HEK293T (cell line): Measurements from ENCODE around the gene TSTD2.
A peak's percentile ranks its signal among the peaks of the same experiment; 100 is the strongest.

ENCODE experiments used
- CTCF ChIA-PET: fragments of 350-600 bp; formaldehyde crosslinking; extraction: SDS; loops from one replicate; lab custom pipeline; 2021; ENCODE audit warnings: antibody characterized with exemption, inconsistent platforms; lab: Yijun Ruan, JAX
- POLR2A ChIA-PET: fragments of 350-600 bp; formaldehyde crosslinking; extraction: SDS; loops from one replicate; lab custom pipeline; 2020; ENCODE audit warnings: antibody characterized with exemption, inconsistent platforms; lab: Yijun Ruan, JAX
- DNase-seq: peaks from one replicate; pipeline ENCODE4 v3.0.0; 2012; ENCODE audit warnings: mixed read lengths; ENCODE audit errors: extremely low spot score
- ARNT ChIP-seq: fragments of 450-650 bp; IDR thresholded peaks from 2 replicates; pipeline ENCODE4 v1.6.1; 2017; ENCODE audit warnings: mild to moderate bottlenecking
- BHLHE40 ChIP-seq: fragments of 450-650 bp; IDR thresholded peaks from 2 replicates; pipeline ENCODE4 v1.6.1; 2016; ENCODE audit warnings: mild to moderate bottlenecking, moderate library complexity, borderline replicate concordance
- CTBP1 ChIP-seq: fragments of 450-650 bp; IDR thresholded peaks from 2 replicates; pipeline ENCODE4 v1.6.1; 2016; ENCODE audit warnings: borderline replicate concordance
- ELF4 ChIP-seq: fragments of 450-650 bp; IDR thresholded peaks from 2 replicates; pipeline ENCODE4 v1.6.1; 2017; ENCODE audit warnings: antibody characterized with exemption
- FOXA1 ChIP-seq: fragments of 450-650 bp; IDR thresholded peaks from 2 replicates; pipeline ENCODE4 v1.6.1; 2016; ENCODE audit warnings: mild to moderate bottlenecking
- FOXK2 ChIP-seq: fragments of 450-650 bp; IDR thresholded peaks from 2 replicates; pipeline ENCODE4 v1.6.1; 2016; ENCODE audit warnings: mild to moderate bottlenecking
- FOXM1 ChIP-seq: fragments of 450-650 bp; IDR thresholded peaks from 2 replicates; pipeline ENCODE4 v1.6.1; 2017; ENCODE audit warnings: mild to moderate bottlenecking, borderline replicate concordance
- HDGF ChIP-seq: fragments of 450-650 bp; IDR thresholded peaks from 2 replicates; pipeline ENCODE4 v1.6.1; 2017; ENCODE audit warnings: antibody characterized with exemption, borderline replicate concordance
- L3MBTL2 ChIP-seq: fragments of 450-650 bp; conservative IDR thresholded peaks from 2 replicates; pipeline ENCODE4 v1.6.1; 2016; ENCODE audit warnings: mild to moderate bottlenecking
- LEF1 ChIP-seq: fragments of 450-650 bp; IDR thresholded peaks from 2 replicates; pipeline ENCODE4 v1.6.1; 2017; ENCODE audit warnings: mild to moderate bottlenecking, borderline replicate concordance
- NFRKB ChIP-seq: fragments of 450-650 bp; IDR thresholded peaks from 2 replicates; pipeline ENCODE4 v1.6.1; 2016; ENCODE audit warnings: mild to moderate bottlenecking, moderate library complexity
- PKNOX1 ChIP-seq: fragments of 450-650 bp; IDR thresholded peaks from 2 replicates; pipeline ENCODE4 v1.6.1; 2016
- SP1 ChIP-seq: fragments of 450-650 bp; IDR thresholded peaks from 2 replicates; pipeline ENCODE4 v1.6.1; 2017
- SUZ12 ChIP-seq: fragments of 450-650 bp; IDR thresholded peaks from 2 replicates; pipeline ENCODE4 v1.6.1; 2016; ENCODE audit warnings: mild to moderate bottlenecking
- TARDBP ChIP-seq: fragments of 450-650 bp; IDR thresholded peaks from 2 replicates; pipeline ENCODE4 v1.6.1; 2016
- ZNF384 ChIP-seq: fragments of 450-650 bp; IDR thresholded peaks from 2 replicates; pipeline ENCODE4 v1.6.1; 2016

The TSTD2 gene

GRCh38 chr9:97647996-97648395 lies 14.8 kb upstream of the TSTD2 start:
- ChIA-PET CTCF (no interaction called here), POLR2A (no interaction called here)
- TF ChIP-seq L3MBTL2 (no peak), FOXK2 (no peak), NFRKB (no peak), TARDBP (no peak), FOXA1 (no peak), ELF4 (no peak), ZNF384 (no peak), SUZ12 (no peak), CTBP1 (no peak), PKNOX1 (no peak), ARNT (no peak), HDGF (no peak), SP1 (no peak), FOXM1 (no peak), BHLHE40 (no peak), LEF1 (no peak)
- DNase-seq = no peak

- ChIA-PET CTCF (interaction anchor here (0.6 to 0.8 kb wide), 3 partner anchors 256 to 548 kb away, joined by 3 read pairs; no protein-coding TSS in a partner anchor), POLR2A (interaction anchor here (1.9 kb wide), 1 partner anchor 12 kb away, joined by 18 read pairs; the partner anchor contains the start of genes NCBP1 and TSTD2)
- no peak for TF ChIP-seq ZNF384
- no peak for TF ChIP-seq CTBP1
- no peak for TF ChIP-seq LEF1
- no peak for TF ChIP-seq FOXM1
- TF ChIP-seq L3MBTL2 = no peak
- no peak for DNase-seq
Observed at GRCh38 chr9:97645720-97646119, 12.6 kb upstream of the TSTD2 start.

- ChIA-PET CTCF (interaction anchor here (1.0 kb wide), 1 partner anchor 42 kb away, joined by 3 read pairs; no protein-coding TSS in a partner anchor), POLR2A (interaction anchor here (1.9 kb wide), 1 partner anchor 57 kb away, joined by 5 read pairs; the partner anchor contains the start of gene XPA)
Observed at GRCh38 chr9:97640325-97640724, 7.2 kb upstream of the TSTD2 start.

GRCh38 chr9:97638666-97639065 lies 5.5 kb upstream of the TSTD2 start:
- CTCF ChIA-PET = interaction anchor here (0.7 kb wide), 1 partner anchor 43 kb away, joined by 3 read pairs; no protein-coding TSS in a partner anchor
- POLR2A ChIA-PET = interaction anchor here (1.9 kb wide), 1 partner anchor 59 kb away, joined by 5 read pairs; the partner anchor contains the start of gene XPA
- no peak for TF ChIP-seq CTBP1
- TF ChIP-seq ZNF384 = no peak
- TF ChIP-seq FOXK2 = no peak
- TF ChIP-seq ARNT = no peak
- TF ChIP-seq NFRKB = no peak
- TF ChIP-seq L3MBTL2 = no peak
- TF ChIP-seq HDGF = no peak
- TF ChIP-seq SUZ12 = no peak
- TF ChIP-seq TARDBP = no peak
- no peak for TF ChIP-seq FOXA1
- TF ChIP-seq ELF4 = no peak
- DNase-seq = peak; percentile 14

More at GRCh38 chr9:97640325-97640724, 7.2 kb upstream of the TSTD2 start:
- DNase-seq = peak; percentile 22
- TF ChIP-seq ARNT (no peak), FOXK2 (no peak), SUZ12 (no peak)

GRCh38 chr9:97636903-97637302 lies 3.7 kb upstream of the TSTD2 start:
- DNase-seq = no peak
- POLR2A ChIA-PET = no interaction called here
- CTCF ChIA-PET = no interaction called here
- TF ChIP-seq ARNT = no peak
- no peak for TF ChIP-seq SUZ12
- TF ChIP-seq CTBP1 = no peak
- TF ChIP-seq HDGF = no peak
- no peak for TF ChIP-seq TARDBP
- TF ChIP-seq FOXM1 = no peak
- no peak for TF ChIP-seq LEF1
- TF ChIP-seq PKNOX1 = no peak
- TF ChIP-seq FOXA1 = no peak
- TF ChIP-seq NFRKB = no peak
- no peak for TF ChIP-seq FOXK2
- no peak for TF ChIP-seq BHLHE40
- no peak for TF ChIP-seq ZNF384
- no peak for TF ChIP-seq SP1
- no peak for TF ChIP-seq L3MBTL2
- TF ChIP-seq ELF4 = no peak

- CTCF ChIA-PET = no interaction called here
- DNase-seq = no peak
- TF ChIP-seq FOXK2 = no peak
- no peak for TF ChIP-seq ARNT
- TF ChIP-seq HDGF = no peak
- TF ChIP-seq L3MBTL2 = no peak
- no peak for TF ChIP-seq BHLHE40
- no peak for TF ChIP-seq SP1
- TF ChIP-seq SUZ12 = no peak
- TF ChIP-seq TARDBP = no peak
- TF ChIP-seq FOXA1 = no peak
- POLR2A ChIA-PET = interaction anchor here (2.5 kb wide), 1 partner anchor 62 kb away, joined by 11 read pairs; the partner anchor contains the start of gene XPA
Observed at GRCh38 chr9:97635026-97635425, 1.9 kb upstream of the TSTD2 start.

GRCh38 chr9:97633859-97634490 lies 807 bp upstream of the TSTD2 start:
- ChIA-PET CTCF (interaction anchor here (1.2 to 1.3 kb wide), 2 partner anchors 29 to 36 kb away, joined by 3 read pairs; no protein-coding TSS in a partner anchor), POLR2A (interaction anchor here (0.9 to 2.5 kb wide), 16 partner anchors 9 to 780 kb away, joined by 3 to 18 read pairs (median 5); partner anchors contain the start of genes TDRD7, TMOD1, XPA and ZNF782)
- no peak for DNase-seq
- no peak for TF ChIP-seq SUZ12
- TF ChIP-seq CTBP1 = no peak
- no peak for TF ChIP-seq FOXA1
- TF ChIP-seq SP1 = no peak
- no peak for TF ChIP-seq ZNF384
- no peak for TF ChIP-seq LEF1
- TF ChIP-seq TARDBP = no peak
- TF ChIP-seq ARNT = no peak
